DMS79 (cell line): ENCODE measurements around the gene HELZ.
"Not testable (repeated sequence)": the region's sequence is repeated elsewhere in the genome, so short reads cannot be mapped to it uniquely, and the experiment has no call there.

Source experiments
- DNase-seq: peaks from one replicate; lab custom pipeline; 2025; lab: John Stamatoyannopoulos, UW

Gene HELZ

DNA sequence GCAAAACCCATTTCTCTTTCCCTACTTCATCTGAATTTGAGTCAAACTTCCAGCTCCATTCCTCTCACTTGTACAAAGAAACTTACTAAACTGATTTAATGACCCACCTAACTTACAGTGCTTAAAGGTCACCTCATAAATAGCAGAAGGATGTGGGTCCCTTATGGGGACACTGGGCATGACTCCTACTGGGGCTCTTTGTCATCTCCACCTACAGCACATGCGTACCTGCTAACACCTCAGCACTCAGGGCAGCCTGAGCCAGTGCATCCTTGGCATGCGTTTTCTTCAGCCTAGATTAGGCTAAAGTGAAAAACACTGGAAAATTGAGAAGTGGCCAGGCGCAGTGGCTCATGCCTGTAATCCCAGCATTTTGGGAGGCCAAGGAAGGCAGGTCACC lies 63.2 kb downstream of the HELZ start:
- no peak for DNase-seq

DNA sequence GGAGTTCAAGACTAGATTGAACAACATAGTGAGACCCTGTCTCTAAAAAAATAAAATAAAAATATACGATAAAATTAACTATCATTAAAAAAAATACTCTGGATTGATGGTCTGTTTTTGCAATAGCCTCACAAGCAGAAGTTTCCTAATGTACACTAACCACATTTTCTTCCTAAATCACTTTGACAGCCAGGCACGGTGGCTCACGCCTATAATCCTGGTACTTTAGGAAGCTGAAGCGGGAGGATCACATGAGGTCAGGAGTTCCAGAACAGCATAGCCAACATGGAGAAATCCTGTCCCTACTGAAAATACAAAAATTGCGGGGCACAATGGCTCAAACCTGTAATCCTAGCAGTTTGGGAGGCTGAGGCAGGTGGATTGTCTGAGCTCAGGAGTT lies 64.7 kb downstream of the HELZ start:
- no peak for DNase-seq

DNA sequence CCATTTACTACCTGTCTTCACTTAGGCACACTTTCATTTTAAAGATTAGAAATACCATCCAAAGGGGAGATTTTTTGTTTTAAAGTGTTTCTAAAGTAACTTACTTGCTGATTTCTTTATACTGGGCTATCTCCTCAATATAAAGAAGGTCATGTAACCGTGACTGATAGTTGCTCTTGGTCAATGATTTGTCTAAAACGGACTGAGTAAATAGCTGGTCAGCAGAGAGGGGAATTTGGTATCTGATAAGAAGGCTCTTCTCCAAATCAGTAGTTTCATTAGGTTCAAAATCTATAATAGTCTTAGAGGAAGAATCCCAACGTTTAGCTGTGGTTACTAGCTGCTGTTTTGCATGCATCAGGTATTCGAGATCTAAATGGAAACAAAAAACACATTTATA lies 66.4 kb downstream of the HELZ start:
- no peak for DNase-seq

DNA sequence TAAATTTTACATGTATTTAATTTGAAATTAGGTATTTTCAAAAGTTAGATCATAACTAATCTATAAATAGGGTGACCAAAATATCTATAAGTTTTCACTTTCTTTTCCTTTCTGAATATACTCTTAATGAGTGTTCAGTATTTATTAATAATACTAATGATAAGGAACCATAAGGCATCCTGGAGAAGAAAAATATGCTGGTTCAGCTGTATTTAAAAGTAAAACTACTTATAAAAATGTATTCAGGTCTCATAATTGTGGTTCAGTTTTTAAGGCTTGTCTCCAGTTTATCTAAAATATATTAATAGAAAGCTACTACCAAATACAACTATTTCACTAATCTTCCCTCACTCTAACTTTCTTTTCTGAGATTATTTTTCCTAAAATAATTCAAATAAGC lies 67.3 kb downstream of the HELZ start:
- no peak for DNase-seq

DNA sequence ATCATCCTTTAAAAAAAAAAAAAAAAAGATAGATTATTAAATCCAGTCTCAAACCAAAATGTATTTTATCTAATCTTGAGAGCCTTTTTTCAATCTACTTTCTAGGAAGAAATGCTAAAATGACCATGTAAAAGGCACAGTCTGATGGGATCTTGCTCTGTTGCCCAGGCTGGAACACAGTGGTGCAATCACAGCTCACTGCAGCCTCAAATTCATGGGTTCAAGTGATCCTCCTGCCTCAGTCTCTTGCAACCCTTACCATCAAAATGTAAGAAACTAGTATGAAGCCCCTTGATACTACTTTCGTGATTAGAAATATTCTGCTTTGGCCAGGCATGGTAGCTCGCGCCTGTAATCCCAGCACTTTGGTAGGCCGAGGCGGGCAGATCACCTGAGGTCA lies 70.8 kb downstream of the HELZ start:
- DNase-seq: no peak

DNA sequence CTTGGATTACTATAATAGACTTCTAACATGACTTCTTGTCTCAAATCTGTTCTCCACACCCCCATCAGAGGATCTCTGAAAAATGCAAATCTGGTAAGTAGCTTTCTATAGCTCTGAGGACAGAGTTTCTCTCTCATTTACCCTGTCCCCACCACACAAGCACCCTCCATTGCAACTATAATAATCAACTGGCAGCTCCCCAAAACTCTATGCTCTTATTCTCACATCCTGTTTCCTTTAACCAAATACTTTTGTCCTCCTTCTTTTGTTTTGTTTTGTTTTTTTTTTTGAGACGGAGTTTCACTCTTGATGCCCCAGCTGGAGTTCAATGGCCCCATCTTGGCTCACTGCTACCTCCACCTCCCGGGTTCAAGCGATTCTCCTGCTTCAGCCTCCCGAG lies 73.4 kb downstream of the HELZ start:
- no peak for DNase-seq

DNA sequence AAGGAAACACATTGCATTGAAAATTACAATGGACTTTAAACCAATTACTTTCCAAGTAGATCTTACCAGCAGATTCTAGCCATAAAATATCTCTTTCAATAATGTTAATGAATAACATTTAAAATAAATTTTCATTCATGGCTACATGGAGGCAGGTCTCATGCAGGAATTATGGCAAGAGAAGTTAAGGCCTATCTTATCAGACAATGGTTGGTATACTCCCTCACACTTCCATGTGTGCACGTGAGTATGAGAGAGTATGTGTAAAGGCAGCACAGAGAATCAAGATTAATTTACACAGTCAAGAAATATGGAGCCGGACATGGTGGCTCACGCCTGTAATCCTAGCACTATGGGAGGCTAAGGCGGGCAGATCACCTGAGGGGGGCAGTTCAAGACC lies 76.5 kb downstream of the HELZ start:
- DNase-seq: no peak

DNA sequence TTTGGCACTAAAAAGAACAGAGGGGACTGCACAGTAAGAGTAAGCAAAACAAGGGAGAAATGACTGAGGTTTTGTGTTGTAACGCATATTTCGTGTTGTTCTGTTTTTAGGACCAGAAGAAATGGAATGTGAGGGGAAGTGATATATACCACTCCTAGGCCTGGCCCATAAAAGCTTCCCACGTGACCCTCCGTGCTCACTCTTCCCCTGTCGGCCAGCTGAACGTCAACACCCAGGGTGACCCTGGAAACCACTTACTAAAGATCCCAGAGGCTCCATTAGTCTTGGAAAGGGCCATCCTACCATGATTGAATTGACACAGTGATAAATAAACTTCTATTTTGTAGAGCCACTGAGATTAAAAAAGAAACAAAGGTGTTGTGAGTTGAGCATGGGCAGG lies 79.8 kb downstream of the HELZ start:
- no peak for DNase-seq

DNA sequence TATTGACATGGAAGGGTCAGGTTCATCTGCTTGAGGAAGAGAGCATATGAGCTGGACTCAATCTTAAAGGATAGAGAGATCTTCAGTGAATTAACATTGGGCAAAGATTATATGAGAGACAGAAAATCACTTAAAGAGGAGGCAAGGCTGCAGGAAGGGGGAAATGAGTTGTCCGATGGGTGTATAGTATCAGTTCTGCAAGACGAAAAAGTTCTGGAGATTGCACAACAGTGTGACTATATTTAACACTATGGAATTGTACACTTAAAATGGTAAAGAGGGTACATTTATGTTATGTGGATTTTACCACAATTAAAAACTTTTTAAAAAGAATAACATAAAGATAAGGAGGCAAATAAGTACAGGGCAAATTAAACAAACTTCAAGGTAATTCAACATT lies 80.7 kb downstream of the HELZ start:
- DNase-seq: no peak

DNA sequence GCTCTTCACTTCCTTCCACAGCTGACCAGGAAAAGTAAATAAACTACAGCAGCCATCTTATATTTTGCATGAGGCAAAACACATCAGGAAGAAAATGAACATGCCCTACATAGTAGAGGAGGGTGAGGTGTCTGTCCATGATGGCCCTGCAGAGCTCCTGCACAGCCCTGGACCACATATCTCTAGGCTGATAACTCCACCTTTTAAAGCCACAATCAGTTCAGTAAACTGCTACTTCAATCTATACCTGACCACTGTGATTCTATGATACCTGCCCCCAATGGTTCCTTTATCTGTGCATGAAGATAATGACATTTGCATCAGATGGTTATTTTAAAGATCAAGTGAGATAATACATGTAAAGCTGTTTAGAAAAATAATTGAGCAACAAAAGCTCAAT lies 82.2 kb downstream of the HELZ start:
- DNase-seq: no peak

DNA sequence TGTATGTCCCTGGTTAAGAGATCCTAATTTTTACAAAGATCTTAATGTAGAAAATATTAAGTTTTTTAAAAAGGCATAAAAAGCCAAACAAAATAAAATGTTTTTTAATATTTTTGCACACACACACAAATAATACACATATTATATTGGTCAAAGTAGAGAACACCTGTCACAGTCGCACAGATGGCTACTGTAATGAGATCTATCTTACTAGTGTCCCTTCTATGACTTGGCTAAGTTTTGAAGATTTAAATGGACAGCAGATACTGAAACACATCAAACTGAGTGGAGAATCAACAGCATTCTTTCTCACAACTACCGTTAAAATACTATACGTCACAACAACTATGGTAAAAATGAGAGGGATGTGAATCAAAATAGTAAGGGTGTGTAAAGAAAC lies 83.4 kb downstream of the HELZ start:
- DNase-seq: no peak

DNA sequence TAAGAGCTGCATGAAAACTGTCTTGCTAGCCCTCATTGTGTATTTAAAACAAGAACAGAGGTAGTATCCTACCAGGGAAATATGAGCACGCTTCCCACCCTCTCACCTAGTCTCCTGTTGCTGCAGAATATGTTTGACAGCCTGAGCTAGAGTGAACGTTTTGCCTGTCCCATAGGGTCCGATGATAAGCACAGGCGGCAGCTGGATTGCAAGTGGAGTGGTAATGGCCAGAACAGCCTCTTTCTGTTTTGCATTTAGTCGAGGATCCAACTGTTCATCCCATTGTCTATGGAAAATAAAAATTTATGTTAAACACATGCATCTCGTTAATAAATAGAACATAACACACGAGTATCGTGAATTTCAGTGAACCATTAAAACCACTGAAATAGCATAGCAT lies 84.2 kb downstream of the HELZ start:
- no peak for DNase-seq

DNA sequence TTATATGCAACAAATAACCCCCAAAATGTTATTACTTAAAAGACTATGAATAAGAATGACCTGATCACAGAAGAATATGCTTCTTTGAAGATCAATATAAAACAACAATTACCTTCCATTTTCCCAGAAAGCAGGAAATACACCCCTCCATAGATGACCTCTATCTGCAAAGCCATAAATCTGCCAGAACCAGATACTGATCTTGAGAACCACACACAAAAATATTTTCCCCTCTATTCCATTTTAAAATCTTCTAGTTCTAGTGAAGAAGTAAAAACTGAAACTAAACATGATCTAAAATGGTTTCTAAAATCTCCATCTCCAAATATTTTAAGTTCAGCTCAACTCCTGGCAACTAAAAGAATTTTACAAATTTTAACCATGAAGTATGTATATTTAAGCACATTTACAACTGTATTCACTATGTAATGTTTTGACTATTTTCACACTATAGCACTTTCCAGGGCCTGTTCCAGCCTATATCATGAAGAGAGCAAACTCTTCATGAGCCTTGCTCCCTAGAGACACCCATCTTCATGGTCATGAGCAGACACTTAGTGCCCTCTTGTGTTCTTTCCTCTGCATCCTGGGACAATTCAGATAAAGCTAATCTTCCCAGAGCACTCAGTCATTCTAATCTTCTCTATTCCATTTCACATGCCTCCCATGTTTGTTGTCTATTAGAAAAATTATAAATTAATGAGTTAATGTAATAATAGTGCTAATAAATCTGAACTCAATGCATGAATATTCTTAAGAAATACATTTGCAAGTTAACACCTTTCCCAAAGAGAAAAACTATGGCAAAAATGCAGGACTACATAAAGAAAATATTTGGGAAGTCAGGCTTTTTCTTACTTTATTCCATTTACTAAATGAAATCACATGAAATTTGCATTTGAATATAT lies 87.0 kb downstream of the HELZ start:
- no peak for DNase-seq

DNA sequence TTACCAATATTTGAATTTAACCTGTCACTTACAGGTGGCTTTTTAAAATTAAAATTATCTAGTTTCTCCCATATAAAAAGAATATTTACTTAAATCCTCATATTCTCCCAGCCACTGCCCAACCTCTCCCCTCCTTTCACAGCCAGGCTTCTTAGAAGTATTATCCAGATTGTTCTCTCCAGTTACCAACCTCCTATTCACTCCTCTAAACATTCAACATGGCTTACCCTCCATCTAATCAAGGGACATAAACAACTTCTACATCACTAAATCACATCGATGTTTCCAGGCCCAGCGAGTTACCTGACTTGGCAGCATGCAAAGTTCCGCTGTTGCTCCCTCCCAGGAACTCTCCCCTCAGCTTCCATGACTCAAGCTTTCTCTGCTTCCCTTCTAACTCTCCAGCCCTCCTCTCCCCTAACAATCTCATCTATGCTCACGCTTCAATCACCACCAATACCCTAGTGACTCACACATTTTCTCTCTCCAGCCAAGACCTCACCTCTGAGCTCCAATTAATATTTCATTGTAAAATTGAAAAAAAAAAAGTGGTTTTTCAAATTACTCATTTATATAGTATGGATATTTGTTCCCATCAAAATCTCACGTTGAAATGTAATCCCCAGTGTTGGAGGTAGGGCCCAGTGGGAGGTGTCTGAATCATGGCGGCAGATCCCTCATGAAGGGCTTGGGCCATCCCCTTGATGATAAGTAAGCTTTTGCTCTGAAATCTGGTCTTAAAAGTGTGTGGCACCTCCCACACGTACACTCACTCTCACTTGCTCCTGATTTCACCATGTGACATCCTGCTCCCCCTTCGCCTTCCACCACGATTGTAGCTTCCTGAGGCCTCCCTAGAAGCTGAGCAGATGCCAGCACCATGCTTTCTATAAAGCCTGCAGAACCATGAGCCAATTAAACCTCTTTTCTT lies 88.5 kb downstream of the HELZ start:
- no peak for DNase-seq

DNA sequence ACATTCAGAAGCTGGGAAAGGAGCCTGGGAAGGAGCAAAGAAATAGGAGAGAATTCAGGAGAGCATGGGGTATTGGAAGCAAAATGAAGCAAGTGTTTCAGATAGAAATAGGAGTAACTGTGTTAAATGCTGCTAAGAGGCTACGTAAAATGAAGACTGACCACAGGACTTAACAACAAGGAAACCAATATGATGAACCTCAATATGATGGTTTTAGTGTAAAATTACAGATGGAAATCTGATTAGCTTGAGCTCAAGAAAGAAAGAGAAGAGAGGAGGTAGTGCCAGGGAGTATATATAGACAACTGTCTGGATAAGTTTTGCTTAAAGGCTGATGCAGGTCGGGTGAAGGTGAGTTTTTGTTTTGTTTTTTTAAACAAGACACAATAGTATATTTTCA lies 92.2 kb downstream of the HELZ start:
- no peak for DNase-seq

DNA sequence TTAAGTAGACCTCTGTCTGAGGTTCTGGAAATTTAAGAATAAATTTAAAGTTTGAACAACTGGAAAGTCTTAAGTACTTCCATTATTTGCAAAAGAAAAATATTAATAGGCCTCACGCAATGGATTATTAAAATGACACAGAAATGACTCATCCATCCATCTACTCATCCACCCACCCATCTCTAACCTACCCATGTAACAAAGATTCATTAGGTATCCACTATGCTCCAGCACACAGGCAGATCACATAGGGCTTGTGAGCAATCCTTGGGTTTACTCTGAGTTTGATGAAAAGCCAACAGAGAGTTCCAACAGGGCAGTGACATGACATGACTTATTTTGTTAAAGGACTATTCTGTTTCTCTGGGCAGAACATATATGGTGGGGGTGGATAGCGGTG lies 93.3 kb downstream of the HELZ start:
- no peak for DNase-seq

DNA sequence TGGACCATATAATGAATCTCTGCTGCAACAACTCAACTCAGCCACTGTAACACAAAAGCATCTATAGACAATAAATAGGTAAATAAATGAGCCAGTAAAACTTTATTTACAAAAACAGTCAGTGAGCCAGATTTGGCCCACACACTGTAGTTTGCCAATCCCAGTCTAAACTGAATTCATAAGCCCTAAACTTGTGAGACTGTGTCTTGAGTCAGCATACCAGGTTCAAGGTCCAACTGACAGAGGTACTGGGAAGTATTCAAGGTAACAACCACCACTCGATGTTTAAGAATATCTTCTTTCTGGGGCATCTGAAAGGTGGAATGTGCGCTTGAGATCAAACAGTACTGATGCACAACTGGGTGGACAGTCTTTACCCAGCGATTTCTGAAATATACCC lies 94.2 kb downstream of the HELZ start:
- DNase-seq: no peak

DNA sequence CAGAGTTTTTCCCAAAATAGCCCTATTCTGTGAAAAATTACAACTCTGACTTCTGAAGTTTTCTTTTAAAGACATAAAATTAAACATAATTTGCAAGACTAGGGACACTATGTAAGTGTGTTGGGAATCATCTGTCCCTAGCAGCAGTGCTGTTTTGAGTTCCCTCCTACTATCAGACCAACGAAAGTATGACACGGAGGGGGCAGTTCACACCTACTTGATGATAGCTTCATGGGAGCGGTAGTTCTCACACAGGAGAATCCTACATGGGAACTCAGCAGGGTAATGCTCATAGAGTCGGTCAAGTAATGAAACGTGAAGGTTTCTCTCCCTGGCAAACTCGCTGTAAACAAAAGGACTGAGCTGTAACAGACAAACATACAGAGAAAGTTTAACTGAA lies 96.6 kb downstream of the HELZ start:
- no peak for DNase-seq

DNA sequence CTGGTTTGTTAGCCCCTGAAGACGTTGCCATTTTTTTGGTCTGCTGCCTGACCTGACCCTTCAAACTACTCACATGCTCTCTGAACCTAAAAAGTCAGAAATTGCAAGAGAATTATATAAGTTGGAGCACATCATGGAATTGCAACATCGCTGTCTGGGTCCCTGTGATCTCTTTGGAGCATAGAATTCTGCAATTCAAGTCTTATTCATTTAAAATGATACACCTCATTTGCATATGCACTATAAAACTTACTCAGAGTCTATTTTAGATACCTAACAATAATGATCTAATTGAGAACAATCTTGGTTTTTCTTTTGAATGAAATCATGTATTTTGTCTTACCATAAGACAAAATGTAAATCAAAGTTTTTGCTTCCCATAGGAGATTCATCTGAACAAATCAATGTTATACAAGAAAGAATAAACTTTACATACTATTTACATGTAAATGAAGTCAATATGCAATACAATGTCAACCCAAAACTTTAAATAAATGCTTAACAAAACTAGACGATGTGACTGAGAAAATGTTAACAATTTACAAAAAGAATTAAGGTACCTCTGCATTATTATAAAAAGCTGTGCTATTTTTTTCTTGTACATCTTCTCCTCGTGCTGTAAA lies 99.7 kb downstream of the HELZ start:
- DNase-seq: no peak

DNA sequence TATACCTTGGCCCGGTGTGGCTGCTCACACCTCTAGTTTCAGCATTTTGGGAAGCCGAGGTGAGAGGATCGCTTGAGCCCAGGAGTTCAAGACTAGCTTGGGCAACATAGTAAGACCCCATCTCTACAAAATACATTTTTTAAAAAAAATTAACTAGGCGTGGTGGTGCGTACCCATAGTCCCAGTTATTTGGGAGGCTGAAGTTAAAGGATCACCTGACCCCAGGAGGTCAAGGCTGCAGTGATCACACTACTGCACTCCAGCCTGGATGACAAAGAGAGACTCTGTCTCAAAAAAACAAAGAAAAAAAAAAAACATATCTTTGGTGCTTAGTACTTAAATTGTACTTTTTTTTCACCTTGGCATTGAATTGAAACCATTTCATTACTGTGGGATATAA lies 101.7 kb downstream of the HELZ start:
- DNase-seq: no peak

DNA sequence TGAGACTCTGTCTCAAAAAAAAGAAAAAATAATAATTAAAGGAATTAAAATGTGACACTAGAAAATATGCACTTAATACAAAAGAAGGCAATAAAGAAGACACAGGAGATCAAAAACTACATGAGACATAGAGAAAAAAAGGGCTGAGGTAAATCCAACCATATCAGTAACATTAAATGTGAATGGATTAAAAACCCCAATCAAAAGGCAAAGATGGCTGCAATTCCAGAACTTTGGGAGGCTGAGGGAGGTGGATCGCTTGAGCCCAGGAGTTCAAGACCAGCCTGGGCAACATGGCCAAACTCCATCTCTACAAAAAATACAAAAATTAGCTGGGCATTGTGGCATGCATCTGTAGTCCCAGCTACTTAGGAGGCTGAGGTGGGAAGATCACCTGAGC lies 103.0 kb downstream of the HELZ start:
- DNase-seq: not testable (repeated sequence)

DNA sequence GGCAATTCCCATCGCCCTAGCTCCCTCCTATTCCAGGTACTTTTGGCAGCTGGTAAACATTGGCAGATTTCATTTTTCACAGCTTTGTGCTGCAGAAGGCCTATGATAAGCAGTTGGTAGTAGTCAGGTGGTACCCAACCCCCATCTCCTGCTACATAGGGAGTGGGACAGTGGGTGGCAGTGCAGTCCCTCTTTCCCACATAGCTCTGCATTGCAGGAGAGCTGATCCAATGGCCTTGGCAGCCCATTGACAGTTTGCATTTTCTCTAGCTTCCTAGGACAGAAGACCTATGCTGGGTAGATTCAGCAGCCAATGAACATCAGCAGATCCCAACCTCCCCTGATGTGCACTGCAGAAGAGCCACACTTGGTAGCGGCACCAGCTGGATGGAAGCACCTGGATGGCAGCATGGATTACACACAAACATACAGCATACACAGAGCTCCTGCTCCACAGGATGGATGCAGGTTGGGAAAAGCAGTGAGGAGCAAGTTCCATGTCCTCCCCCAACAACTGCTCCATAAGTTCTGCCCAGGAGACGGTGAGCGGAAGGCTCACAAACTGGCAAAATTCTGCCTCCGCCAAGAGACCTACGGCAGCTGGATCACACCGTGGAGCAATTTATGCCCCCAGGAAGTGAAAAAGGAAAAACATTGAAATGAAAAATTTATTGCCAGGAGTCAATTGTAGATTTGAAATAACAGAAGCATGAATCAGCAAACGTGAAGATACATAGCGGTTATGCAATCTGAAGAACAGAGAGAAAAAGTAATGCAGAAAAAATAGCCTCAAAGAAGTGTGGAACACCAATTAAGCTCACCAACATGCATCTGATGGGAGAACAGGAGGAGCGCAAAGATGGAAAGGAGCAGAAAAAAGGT lies 105.0 kb downstream of the HELZ start:
- DNase-seq: no peak
